SIG-M5 treated with dmso at 0.1 percent for 504 hours (cell line): ENCODE data around the gene BCAS4.

Source experiments
- DNase-seq: peaks from one replicate; lab custom pipeline; 2025; ENCODE audit not compliant: unreplicated experiment; lab: John Stamatoyannopoulos, UW

The BCAS4 gene

GRCh38 chr20:50821257-50821921 lies 26.5 kb downstream of the BCAS4 start:
- no peak for DNase-seq

GRCh38 chr20:50821994-50822393 lies 27.1 kb downstream of the BCAS4 start:
- DNase-seq: no peak

GRCh38 chr20:50823319-50823718 lies 28.5 kb downstream of the BCAS4 start:
- no peak for DNase-seq

GRCh38 chr20:50824137-50824536 lies 29.3 kb downstream of the BCAS4 start:
- no peak for DNase-seq

GRCh38 chr20:50826121-50826520 lies 31.3 kb downstream of the BCAS4 start:
- no peak for DNase-seq

GRCh38 chr20:50828363-50829136 lies 33.7 kb downstream of the BCAS4 start:
- no peak for DNase-seq

GRCh38 chr20:50831622-50832021 lies 36.8 kb downstream of the BCAS4 start:
- no peak for DNase-seq

GRCh38 chr20:50834599-50835005 lies 39.7 kb downstream of the BCAS4 start:
- DNase-seq: no peak

- no peak for DNase-seq
Measured at GRCh38 chr20:50837532-50838321, 42.9 kb downstream of the BCAS4 start.

GRCh38 chr20:50838322-50838625 lies 43.4 kb downstream of the BCAS4 start:
- no peak for DNase-seq

- DNase-seq: no peak
Measured at GRCh38 chr20:50838707-50839385, 44.0 kb downstream of the BCAS4 start.

- DNase-seq: no peak
Measured at GRCh38 chr20:50842821-50843220, 48.0 kb downstream of the BCAS4 start.

- DNase-seq: no peak
Measured at GRCh38 chr20:50843331-50844276, 48.7 kb downstream of the BCAS4 start.

GRCh38 chr20:50844430-50845100 lies 49.7 kb downstream of the BCAS4 start:
- no peak for DNase-seq

GRCh38 chr20:50845566-50846215 lies 50.8 kb downstream of the BCAS4 start:
- no peak for DNase-seq

GRCh38 chr20:50848341-50848808 lies 53.5 kb downstream of the BCAS4 start:
- no peak for DNase-seq

- DNase-seq: no peak
Measured at GRCh38 chr20:50848846-50849673, 54.2 kb downstream of the BCAS4 start.

- no peak for DNase-seq
Measured at GRCh38 chr20:50850721-50851286, 55.9 kb downstream of the BCAS4 start.
